GM19324 (cell line): ENCODE measurements around the gene PDE8B.

Experiments used
- ATAC-seq: cut with Tn5 transposase; IDR thresholded peaks from one replicate; pipeline ENCODE4 v1.9.1; 2021; ENCODE audit warnings: mild to moderate bottlenecking, moderate library complexity; ENCODE audit not compliant: unreplicated experiment, low FRiP score

The PDE8B gene

DNA sequence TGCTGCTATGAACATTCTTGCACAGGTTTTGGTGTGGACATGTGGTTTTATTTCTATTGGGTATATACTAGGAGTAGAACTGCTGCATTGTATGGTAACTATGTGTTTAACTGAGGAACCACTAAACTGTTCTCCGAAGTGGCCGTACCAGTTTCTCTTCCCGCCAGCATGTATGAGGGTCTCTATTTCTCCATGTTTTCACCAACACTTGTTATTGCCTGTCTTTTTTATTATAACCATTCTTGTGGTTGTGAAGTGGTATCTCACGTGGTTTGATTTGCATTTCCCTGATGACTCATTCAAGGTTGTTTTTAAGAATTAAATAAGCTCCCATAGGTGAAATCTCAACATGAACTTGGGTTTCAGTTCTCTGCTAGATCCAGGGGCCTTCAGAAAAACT is 19.4 kb downstream of the PDE8B start:
- no peak for ATAC-seq

DNA sequence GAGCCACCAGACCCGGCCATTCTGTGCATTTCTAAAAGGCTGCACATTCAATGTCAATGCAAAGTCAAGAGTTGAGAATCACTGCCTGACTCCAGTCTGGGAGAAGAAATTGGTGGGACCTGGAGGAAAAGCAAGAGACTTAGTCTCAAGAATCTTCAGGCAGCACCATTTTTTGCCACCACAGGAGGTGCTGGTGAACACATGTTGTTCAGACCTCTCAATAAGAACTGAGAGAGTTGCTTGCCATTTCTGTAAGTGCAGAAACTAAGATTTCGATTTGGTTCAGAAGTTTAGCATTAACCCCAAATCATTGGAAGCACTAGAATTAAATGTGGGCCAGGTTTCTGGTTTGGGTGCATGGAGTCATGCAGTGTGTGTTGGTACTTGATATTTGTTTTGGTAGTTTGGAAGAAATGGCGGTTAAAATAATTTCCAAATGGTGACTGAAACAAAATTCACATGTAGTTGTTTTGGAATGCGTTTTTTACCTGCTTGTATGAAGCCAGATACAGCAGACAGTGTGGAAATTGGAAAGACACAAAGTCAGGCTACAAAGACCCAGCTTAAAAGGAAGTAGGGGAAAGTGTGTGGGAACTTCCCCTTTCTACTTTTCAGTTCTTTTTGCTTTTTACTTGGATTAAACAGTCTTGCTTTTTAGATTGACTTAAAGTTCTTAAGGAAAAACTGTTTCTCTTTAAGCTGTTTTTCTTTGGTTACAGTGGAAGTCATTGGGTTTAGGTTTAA is 20.4 kb downstream of the PDE8B start:
- ATAC-seq, result no peak

DNA sequence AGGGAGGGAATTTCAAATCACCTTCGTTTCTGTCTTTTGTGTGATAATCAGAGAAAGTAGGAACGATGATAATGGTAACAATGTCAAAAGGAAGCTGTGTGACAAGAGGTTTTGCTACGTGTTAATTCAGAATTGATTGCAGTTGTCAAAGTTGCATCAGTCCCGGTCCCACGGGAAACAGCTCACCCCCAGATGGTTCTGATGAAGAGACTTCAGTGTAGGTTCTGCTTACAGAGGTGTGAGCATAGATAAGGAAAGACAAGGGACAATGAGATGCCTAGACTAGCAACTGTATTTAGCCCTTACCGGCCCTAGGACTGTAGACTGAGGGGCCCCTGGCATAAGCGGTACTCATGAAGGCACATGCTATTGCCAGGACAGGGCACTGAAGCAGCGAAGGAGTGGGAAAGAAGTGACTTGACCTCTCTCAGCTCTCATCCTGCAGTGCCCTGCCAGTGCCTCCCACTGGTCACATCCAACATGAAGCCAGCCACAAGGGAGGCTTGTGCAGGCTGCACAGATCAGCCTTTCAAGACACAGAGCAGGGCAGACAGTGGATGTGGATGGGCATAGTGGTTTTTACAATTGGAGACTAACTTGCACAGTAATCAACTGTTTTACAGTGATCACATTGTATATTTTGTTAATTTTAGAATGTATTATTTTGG is 21.1 kb downstream of the PDE8B start:
- no peak for ATAC-seq

DNA sequence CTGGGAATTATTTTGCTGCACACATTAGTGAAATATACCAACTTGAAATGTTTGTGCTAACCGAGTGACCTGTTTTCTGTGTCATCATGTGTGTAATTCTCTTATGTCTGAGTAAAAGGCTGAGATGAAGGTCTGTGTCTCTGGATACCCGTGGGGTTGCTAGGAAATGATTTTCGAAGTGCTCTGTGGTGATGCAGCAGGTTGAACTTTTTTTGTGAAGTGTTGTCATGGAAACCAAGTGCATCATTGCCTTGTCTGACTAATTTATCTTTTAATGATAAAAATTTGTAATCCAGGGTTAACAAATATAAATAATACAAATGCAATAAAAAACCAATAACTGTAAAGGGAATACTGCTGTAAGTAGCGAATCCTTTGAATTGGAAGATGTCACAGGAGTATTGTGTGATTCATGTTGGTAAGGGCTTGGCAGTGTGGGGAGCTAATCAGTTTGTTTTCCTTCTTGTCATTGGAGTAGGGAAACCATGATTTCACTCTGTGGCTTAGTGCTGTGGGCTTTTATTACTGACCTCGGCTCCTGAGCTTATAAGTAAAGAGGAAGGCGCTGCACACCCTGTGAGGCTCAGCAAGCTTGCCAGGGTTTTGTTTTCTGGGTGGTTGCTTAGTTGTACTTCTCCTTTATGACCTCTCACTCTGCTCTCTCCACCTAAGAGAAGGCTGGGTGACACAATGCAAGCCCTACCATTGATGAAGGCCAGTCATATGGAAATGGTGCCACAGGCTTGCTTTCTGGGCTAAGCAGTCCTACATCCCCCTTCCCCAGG is 22.3 kb downstream of the PDE8B start:
- ATAC-seq, result no peak

DNA sequence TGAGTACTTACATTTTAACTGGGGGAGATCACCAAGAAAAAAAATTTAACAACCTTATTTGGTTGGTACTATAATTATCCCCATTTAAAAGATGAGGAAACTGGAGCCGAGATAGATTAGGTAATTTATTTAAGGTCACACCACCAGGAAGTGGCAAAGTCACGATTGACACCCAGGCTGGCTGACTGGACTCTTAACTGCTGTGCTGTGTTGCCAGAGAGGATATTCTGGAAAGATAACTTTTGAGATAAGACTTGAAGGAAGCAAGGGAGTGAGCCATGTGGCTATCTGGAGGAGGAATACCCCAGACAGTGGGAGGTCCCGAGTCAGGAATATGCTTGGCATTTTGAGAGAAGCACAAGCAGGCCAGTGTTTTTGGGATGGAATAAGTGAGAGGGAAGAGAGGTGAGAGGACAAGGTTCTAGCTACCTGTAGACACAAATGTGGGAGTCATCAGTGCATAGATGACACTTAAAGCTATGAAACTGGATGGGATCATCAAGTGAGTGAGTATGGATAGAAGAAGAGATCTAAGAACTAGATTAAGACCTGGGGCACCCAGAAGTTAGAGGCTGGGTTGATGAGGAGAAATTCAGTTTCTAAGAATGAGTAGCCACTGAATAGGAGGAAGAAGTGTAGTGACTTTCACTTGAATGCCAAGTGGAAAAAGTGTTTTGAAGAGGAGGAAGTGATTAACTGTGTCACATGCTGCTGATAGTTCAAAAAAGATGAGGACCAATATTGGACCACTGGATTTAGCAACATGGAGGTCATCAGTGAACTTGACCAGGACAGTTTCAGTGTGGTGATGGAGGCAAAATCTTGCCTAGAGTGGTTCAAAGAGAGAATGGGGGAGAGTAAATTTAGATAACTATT is 25.6 kb downstream of the PDE8B start:
- no peak for ATAC-seq

DNA sequence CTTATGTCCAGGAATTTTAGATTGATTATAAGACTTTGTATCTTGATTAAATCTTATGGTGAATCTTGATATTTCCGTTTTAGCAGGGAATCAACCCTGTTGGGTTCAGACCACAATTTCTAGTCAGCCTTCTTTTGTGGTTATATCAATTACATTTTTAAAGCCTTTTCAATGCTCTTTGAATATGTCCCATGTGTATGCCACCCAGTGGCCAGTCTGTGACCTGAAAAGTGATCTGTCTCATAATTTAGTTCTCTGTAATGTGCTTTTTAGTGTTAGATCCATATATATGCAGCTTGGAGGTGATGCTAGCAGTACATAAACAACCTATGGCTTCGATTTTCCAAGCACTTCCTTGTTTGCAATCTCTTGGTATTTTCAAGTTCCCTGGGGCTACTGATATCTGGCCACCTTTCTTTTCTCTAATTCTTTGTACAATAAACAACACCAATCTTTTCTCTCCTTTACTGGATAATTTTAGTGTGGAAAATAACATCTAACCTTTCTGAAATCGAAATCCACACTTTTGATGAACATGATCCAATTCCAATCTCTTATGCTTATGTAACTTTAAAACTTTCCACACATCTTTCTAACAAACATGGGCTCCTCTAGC is 28.8 kb downstream of the PDE8B start:
- ATAC-seq, result no peak

DNA sequence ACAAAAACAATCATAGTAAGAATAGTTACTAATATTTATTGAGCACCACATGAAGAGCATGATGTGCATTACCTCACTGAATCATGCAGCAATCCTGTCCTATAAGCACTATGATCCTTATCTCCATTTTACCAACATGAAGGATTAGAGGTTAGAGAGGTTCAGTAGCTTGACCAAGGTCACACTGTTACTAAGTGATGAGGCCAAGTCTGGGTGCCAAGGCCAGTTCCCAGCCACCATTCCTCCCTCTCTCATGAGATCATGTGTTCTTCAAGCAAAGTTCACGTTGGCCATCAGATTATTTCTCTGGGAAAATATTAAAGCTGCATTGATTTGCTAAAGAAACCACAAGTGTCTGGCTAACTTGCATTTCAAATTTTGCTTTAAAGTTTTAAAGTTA is 31.0 kb downstream of the PDE8B start:
- no peak for ATAC-seq

DNA sequence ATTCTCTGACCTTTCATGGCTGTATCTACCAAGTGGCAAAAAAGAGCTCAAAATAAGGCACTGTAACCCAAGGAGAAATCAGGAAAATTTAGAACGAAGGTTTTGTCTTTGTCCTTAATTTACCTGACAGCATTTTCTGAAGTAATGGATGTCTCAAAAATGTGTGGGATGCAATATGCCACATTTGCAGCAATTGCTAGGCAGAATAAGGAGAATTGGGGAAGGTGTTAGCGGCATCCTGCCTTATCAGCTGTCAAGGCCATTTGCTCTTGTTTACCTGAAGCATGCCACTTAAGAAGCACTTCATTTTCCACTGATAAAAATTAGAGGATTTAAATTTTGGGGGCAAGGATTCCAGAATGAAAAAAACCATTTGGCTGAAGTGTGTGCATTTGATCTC is 39.0 kb downstream of the PDE8B start:
- no peak for ATAC-seq

DNA sequence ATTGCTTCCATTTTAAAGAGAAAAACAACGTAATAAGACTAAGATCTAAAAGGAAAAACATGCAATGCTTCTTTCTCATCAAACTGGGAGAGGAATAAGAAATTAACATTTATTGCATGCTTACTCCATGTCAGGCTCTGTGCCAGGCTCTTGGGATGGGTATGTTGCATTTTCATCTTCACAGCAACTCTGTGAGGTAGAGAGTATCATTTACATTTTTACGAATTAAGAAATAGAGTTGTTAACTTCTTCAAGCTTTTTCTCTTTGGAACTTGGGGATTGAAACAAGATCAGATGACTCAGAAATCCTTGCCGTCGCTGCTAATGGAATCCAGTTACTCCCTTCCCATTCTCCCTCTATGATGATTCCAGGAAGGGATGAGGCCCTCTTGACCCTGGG is 39.5 kb downstream of the PDE8B start:
- ATAC-seq, result no peak

DNA sequence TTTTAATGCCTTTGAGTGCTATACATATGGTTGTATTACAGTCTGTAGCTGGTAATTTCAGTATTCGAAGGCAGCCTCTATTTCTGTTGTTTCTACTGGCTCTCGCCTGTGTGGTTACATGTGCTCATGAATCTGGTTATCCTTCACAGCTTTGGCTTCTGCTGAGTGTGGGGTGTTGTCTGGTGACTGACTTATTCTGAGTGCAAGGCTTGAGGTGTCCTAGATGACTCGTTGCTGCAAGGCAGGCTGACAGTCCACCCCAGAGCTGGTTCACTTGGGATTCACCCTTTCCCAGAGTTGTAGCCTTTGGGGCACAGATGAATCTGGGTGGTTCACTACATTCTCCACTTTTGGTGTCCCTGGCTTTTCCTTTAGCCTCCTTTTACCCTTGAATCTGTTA is 41.4 kb downstream of the PDE8B start:
- ATAC-seq, result no peak

DNA sequence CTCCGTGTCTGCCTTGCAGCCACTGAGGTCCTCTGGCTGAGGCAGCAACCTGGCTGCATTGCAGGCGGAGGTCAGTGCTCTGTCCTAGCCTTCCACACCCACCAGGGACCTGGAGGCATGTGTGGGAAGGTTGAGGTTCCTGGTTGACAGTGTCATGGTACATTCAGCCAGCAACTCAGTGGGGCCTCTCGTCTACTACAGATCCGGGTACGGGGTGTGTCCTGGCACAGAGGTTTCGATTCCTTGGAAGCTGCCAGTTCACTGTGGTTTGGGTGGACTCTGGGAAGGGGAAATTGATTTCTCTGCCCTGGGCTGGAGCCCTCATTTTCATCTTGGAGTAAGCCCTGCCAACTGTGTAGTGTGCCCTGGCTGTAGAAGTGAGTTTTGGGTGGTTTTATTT is 45.1 kb downstream of the PDE8B start:
- no peak for ATAC-seq

DNA sequence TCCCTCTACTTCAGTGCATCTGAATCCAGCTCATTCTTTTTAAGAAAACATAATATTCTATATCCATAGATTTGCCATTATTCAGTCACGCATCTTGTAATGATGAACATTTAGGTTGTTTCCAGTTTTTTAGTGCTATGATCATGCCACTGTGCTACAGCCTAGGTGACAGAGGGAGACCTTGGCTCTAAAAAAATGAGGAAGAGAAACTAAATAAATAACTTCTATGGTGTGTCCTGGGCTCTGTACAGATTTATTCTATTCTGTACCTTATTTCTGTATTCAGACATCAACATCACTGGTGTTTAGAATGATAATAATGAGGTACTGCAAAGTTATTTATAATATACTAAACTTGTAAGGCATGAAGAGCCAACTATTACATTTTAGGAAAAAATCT is 45.9 kb downstream of the PDE8B start:
- ATAC-seq, result no peak

DNA sequence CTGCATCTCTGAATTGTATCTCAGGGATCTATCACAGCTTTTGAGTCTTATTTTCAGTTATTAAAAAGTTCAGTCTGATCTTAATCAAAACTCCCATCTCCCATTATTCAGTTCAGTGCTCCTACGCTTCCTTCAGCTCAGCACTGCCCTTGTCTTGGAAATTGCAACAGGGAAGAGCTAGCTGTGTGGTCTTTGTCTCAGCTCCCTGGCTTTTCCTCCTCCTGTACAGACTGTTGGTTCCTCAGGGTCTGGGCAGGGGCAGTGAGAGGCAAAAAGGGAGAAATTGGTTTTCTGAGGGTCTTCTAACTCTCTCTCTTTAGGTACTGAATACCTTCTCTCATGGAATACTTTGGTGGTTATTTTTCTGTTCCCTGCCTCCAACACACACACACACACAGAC is 48.2 kb downstream of the PDE8B start:
- no peak for ATAC-seq

DNA sequence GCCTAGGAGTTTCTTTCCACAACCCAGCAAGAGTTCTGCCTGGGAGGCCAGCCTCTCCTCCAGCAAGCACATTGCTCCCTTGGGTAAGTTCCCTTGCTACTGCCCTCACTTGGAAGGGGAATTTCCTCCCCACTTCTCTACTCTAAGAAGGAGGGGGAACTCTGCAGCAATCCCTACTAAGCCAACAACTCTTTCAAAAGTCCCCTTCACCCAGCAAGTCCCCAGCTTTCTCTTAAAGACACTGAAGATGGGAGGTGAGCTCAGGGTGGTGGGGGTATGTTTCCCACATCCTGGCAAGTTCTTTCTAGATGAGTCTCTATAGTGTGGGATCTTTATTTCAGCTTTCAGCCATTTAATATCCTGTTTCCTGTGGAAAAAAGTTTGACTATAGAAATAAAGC is 49.0 kb downstream of the PDE8B start:
- ATAC-seq, result no peak

DNA sequence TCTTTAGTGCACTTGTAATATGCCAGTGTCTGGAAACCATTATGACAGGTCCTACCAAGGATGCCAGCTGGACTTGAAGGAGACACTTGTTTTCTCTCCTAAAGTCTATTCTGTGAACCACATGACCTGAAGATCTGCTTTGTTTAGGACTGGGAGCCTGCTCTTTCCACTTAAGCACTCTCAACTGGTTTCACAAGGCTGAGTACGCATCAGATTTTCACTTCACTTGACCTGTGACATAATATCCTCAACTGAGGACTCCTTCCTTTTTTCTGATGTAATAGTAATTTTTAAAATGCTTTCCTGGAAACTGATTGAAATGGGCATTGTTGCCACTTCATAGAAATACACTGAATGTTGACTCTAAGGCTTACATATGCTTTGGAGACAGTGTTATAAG is 52.2 kb downstream of the PDE8B start:
- ATAC-seq, result no peak

DNA sequence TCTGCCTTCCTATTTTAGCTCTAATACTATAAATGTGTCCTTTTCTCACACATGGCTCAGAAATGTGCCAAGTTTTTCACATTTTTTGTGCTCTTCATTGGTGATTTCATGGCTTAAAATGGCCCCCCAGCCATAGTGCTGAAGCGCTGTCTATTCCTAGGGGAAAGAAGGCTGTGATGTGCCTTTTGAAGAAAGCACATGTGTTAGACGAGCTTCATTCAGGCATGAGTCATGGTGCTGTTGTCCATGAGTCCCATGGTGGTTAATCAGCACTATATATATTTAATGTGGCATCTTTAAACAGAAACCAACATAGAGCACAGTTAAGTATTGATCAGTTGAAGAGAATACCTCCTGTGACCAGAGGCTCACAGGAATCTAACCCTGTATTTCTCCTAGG is 55.8 kb downstream of the PDE8B start:
- ATAC-seq, result no peak

DNA sequence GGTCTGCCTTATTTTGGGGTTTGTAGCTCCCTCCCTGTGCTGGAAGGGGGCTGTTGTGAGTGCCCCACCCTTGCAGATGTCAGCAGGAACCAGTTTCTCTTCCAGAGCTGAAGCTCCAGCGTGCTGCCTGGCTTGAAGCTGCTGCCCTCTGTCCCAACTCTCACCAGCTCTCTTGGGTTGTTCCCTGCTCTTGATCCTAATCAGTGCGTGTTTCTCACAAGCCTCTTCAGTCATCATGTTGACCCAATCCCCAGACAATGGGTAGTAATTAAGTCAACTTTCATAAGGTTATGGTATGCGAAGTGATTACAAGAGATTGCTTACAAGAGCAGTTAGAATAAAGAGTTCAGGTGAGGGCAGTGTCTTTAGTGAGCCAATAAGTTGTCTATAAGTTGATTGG is 57.0 kb downstream of the PDE8B start:
- no peak for ATAC-seq

DNA sequence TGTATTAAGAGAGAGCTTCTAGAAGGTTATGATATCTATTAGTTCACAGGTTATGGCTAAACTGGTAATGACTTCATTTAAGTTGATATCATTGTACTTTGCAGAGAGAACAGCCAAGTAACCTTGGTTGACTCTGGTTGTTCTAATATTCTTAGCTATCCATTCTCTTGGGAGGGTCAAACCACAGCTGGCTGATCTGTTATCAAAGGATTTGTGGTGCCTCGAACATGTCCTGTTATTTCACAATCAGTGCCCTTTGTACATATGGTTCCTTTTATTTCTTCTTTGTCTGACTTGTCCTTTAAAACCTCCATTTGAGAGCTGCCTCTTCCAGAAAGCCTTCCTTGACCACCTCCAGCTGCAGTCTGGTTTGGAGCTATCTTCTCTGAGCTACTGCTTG is 61.7 kb downstream of the PDE8B start:
- no peak for ATAC-seq

DNA sequence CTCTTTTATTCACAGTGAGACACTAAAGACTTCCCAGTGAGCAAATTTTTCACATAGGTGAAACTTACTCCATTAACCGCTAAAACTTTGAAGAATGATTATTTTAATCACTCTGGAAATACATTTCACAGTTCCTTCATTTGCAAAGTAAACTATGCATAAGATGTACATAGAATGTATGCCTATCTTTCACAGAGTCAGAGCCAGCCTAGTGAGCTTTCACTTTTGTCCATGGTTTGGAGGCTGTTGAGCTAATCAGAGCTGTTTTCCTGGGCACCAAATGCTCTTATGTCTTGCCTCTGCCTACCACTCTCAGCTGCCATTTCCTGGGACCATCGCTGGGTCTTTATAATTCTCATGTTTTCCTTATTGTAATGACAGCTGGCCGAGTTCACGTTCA is 67.3 kb downstream of the PDE8B start:
- no peak for ATAC-seq

DNA sequence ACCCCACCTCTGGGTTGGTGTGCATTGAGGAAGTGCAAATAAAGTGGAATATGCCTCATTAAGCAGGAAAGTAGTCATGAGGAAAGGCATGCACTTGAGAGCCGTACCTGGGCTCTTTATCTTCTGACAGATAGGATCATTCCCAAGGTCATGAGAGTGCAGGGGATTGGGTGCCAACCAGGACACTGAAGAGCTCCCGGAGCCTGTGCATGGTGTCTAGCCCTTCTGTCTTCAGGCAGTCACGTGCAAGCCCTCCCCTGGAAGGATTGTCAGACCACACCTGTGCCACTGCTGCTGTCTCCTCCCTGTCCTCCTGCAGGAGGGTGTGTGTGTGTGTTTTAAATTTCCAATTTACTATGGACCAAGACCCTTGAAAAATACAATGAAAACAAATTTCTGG is 69.6 kb downstream of the PDE8B start:
- ATAC-seq, result no peak
